ENCODE measurements around the gene IMMP2L.
"Not testable (repeated sequence)": the region's sequence is repeated elsewhere in the genome, so short reads cannot be mapped to it uniquely, and the experiment has no call there.

IMMP2L gene

GRCh38 chr7:111505422-111505821, 56.9 kb downstream of the IMMP2L start:
- DNase-seq = not testable (repeated sequence)

DNA sequence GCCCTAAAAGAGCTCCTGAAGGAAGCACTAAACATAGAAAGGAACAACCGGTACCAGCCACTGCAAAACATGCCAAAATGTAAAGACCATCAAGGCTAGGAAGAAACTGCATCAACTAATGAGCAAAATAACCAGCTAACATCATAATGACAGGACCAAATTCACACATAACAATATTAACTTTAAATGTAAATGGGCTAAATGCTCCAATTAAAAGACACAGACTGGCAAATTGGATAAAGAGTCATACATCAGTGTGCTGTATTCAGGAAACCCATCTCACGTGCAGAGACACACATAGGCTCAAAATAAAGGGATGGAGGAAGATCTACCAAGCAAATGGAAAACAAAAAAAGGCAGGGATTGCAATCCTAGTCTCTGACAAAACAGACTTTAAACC, 60.5 kb downstream of the IMMP2L start:
- not testable (repeated sequence) for DNase-seq

- no peak for DNase-seq
Measured at GRCh38 chr7:111499027-111499426, 63.3 kb downstream of the IMMP2L start.

GRCh38 chr7:111498391-111499007, 63.8 kb downstream of the IMMP2L start:
- no peak for DNase-seq

GRCh38 chr7:111495173-111495810, 67.0 kb downstream of the IMMP2L start:
- no peak for DNase-seq

- DNase-seq = no peak
Measured at GRCh38 chr7:111492234-111492633, 70.1 kb downstream of the IMMP2L start.

DNA sequence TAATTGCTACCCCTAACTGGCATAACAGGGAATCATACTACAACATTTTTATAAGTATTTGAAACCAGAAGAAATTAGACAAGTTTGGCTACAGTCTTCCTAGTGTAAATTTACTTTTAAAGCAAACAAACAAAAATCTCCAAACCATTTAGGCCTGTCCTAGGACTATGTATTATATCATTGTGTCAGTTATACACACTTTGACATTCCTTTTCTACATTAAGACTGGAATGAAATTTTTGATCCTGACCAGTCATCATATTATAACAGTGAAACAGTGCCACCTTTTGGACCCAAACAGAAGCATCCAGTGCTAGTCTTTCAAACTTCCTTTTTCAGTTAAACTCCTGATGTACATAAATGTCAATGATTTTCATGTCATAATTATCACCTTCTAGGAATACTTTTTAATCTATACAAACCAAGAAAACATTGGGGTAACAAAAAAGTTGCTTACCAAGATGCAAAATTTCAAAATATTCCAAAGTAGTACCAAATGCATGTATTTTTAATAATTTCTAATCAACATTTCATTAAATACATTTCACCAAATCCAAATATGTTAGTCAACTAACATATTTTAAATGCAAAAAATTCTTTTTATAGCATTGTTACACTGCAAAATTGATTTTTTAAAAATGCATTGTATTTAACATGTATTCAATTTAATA, 75.7 kb downstream of the IMMP2L start:
- peak in 2 of 6 experiments; percentile 22 to 43 for DNase-seq

- DNase-seq = no peak
Measured at GRCh38 chr7:111485701-111486380, 76.5 kb downstream of the IMMP2L start.

DNA sequence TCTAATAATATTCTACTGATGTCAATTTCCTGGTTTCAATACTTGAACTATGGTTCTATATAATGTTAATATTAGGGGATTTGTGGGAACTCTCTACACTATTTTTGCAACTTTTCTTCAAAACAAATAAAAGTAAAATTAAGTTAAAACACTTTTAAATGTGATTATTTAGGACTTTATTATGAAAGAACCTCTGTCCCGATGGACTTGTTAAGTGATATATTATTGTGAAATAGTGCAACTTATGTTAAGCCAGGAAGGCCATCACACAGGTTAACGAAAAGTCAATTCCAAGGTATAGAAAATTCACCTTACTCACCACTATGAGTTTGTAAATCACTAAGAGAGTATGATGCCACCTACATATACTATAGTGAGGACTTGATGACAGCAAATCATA, 79.2 kb downstream of the IMMP2L start:
- no peak for DNase-seq

GRCh38 chr7:111477462-111478225, 84.6 kb downstream of the IMMP2L start:
- no peak for DNase-seq

- DNase-seq = no peak
Measured at GRCh38 chr7:111476586-111477293, 85.6 kb downstream of the IMMP2L start.

DNA sequence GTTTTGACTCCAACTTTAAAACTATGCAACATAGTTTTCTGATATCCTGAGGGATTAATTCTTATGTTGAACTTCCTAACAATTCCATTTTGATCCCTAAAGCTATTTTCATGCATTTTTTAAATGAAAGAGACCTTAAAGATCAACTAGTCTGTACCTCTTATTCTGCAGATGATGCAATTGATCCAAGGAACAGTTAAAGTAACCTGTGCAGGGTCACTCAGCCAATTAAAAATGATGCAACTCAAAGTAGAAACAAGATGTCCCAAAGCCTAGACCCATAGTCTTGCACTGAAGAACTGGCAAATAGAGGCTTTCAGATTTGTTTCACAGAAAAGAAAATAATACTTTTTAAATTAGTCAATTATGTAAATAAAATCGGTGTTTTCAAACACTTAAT, 86.3 kb downstream of the IMMP2L start:
- DNase-seq = no peak

GRCh38 chr7:111475419-111475748, 86.9 kb downstream of the IMMP2L start:
- DNase-seq = no peak

GRCh38 chr7:111474723-111475418, 87.4 kb downstream of the IMMP2L start:
- DNase-seq = no peak

DNA sequence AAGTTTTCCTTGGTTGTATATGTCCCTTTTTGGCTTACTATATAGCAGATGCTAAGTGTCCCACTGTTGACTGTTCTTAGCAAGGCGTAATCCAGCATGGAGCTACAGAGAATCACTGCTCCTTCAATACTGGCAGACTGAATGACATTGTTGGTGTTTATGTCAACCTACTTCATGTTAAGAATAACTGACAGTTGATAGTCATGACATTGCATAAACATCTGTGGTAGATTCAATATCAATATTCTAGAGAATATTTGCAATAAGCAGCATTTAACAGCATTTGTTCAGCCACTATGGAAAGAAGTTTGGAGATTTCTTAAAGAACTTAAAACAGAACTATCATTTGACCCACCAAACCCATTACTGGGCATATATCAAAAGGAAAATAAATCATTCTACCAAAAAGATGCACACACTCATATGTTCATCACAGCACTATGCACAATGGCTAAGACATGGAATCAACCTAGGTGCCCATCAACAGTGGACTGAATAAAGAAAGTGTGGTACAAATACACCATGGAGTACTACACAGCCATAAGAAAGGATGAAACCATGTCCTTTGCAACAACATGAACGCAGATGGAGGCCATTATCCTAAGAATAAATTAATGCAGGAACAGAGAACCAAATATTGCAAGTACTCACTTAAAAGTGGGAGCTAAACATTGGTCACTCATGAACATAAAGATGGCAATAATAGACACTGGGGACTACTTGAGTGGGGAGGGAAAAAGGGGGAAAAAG, 88.7 kb downstream of the IMMP2L start:
- no peak for DNase-seq

- DNase-seq = no peak
Measured at GRCh38 chr7:111470998-111471397, 91.3 kb downstream of the IMMP2L start.

DNA sequence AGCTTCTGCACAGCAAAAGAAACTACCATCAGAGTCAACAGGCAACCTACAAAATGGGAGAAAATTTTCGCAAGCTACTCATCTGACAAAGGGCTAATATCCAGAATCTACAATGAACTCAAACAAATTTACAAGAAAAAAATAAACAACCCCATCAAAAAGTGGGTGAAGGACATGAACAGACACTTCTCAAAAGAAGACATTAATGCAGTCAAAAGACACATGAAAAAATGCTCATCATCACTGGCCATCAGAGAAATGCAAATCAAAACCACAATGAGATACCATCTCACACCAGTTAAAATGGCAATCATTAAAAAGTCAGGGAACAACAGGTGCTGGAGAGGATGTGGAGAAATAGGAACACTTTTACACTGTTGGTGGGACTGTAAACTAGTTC, 92.4 kb downstream of the IMMP2L start:
- DNase-seq = not testable (repeated sequence)

DNA sequence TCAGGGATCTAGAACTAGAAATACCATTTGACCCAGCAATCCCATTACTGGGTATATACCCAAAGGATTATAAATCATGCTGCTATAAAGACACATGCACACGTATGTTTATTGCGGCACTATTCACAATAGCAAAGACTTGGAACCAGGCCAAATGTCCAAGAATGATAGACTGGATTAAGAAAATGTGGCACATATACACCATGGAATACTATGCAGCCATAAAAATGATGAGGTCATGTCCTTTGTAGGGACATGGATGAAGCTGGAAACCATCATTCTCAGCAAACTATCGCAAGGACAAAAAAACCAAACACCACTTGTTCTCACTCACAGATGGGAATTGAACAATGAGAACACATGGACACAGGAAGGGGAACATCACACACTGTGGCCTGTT, 96.5 kb downstream of the IMMP2L start:
- not testable (repeated sequence) for DNase-seq

- DNase-seq = no peak
Measured at GRCh38 chr7:111460695-111461094, 101.6 kb downstream of the IMMP2L start.

GRCh38 chr7:111459757-111460280, 102.5 kb downstream of the IMMP2L start:
- DNase-seq = no peak

All from stimulated activated naive CD4-positive, alpha-beta T cell (primary cell).